B cell (primary cell): ENCODE measurements around the gene MRPL53. TPM values are rescaled to one million over a fixed set of nuclear protein-coding genes. Genes with fewer than 3 reads are reported as not detected.

Experiments
- ATAC-seq: fragments of 200-7000 bp; cut with Tn5 transposase; one replicate; pipeline ENCODE4 v1.10.0; 2021; ENCODE audit warnings: low read depth, mild to moderate bottlenecking, moderate number of reproducible peaks, moderate library complexity
- CTCF ChIA-PET: fragments of 350-600 bp; sonication (Branson Sonifier 250); formaldehyde crosslinking; loops from one replicate; lab custom pipeline; 2021; ENCODE audit warnings: antibody characterized with exemption, inconsistent platforms; lab: Charles Lee
- POLR2A ChIA-PET: fragments of 350-600 bp; sonication (Branson Sonifier 250); formaldehyde crosslinking; loops from one replicate; lab custom pipeline; 2021; ENCODE audit warnings: antibody characterized with exemption; lab: Charles Lee
- DNase-seq: peaks from one replicate; pipeline ENCODE4 v3.0.0; 2013
- H2AFZ ChIP-seq: 2 replicates; pipeline ENCODE4 v1.6.1; 2012; ENCODE audit warnings: mild to moderate bottlenecking, low read depth, low read length; ENCODE audit not compliant: insufficient read depth, poor library complexity, severe bottlenecking
- H3K27ac ChIP-seq, 2 donors: 1 replicate in 1 of 2; 2 replicates in 1 of 2; pipeline ENCODE4 v1.5.1; 2012 to 2013; ENCODE audit warnings: low read length in 2 of 2, mild to moderate bottlenecking in 2 of 2, moderate library complexity in 1 of 2
- H3K27me3 ChIP-seq, 4 experiments: fragments of 200-600 bp in 1 of 4; sonication (generic) in 1 of 4; replicated peaks in 1 of 4; 1 replicate in 2 of 4; 2 replicates in 2 of 4; pipeline versions ENCODE4 v1.6.1 to v1.7.0; 2013 to 2016; ENCODE audit warnings: low read length in 3 of 4, mild to moderate bottlenecking in 2 of 4, mixed read lengths in 1 of 4, moderate library complexity in 1 of 4; ENCODE audit not compliant: insufficient read depth in 4 of 4, control insufficient read depth in 3 of 4; ENCODE audit errors: control extremely low read depth in 1 of 4
- H3K36me3 ChIP-seq, 2 experiments: replicated peaks in 1 of 2; 1 replicate in 1 of 2; 2 replicates in 1 of 2; pipeline versions ENCODE4 v1.6.1 to v1.7.1; 2013; ENCODE audit warnings: low read length in 1 of 2; ENCODE audit not compliant: insufficient read depth in 2 of 2, control insufficient read depth in 1 of 2; ENCODE audit errors: control extremely low read depth in 1 of 2, extremely low read depth in 1 of 2
- H3K4me1 ChIP-seq, 2 donors: fragments of 200-600 bp in 1 of 2; sonication (generic) in 1 of 2; 1 replicate in 1 of 2; 2 replicates in 1 of 2; pipeline versions ENCODE4 v1.5.1 to v1.6.1; 2013 to 2017; ENCODE audit warnings: low read length in 2 of 2; ENCODE audit not compliant: control insufficient read depth in 2 of 2, insufficient read depth in 2 of 2
- H3K4me2 ChIP-seq: replicated peaks from 2 replicates; pipeline ENCODE3; 2012; ENCODE audit warnings: mild to moderate bottlenecking, low read depth, low read length; ENCODE audit not compliant: poor library complexity, severe bottlenecking
- H3K4me3 ChIP-seq, 5 experiments: fragments of 200-600 bp in 1 of 5; sonication (generic) in 1 of 5; 1 replicate in 3 of 5; 2 replicates in 2 of 5; pipeline versions ENCODE4 v1.5.1 to v1.7.0; 2011 to 2016; ENCODE audit warnings: low read length in 4 of 5, mild to moderate bottlenecking in 4 of 5, low read depth in 2 of 5, control low read depth in 1 of 5, moderate library complexity in 1 of 5; ENCODE audit not compliant: insufficient read depth in 1 of 5; ENCODE audit errors: control extremely low read depth in 1 of 5, extremely low read depth in 1 of 5
- H3K79me2 ChIP-seq: fragments of 200-600 bp; sonication (generic); one replicate; pipeline ENCODE4 v1.6.0; 2016; ENCODE audit warnings: low read length; ENCODE audit not compliant: control insufficient read depth, insufficient read depth
- H3K9ac ChIP-seq: fragments of 200-600 bp; sonication (generic); 2 replicates; pipeline ENCODE4 v1.6.1; 2017; ENCODE audit warnings: mild to moderate bottlenecking, low read length, moderate library complexity
- H3K9me3 ChIP-seq, 3 donors: one replicate each; pipeline versions ENCODE4 v1.6.1 to v1.7.1; 2013; ENCODE audit warnings: low read length in 2 of 3; ENCODE audit not compliant: control insufficient read depth in 2 of 3, insufficient read depth in 1 of 3; ENCODE audit errors: control extremely low read depth in 1 of 3
- H4K20me1 ChIP-seq: 2 replicates; pipeline ENCODE4 v1.6.0; 2012; ENCODE audit warnings: mild to moderate bottlenecking, low read length; ENCODE audit not compliant: insufficient read depth, control insufficient read depth, poor library complexity, severe bottlenecking
- H3K27ac Mint-ChIP-seq: one replicate; pipeline ENCODE4 v1.8.0; 2021; ENCODE audit warnings: mixed read lengths
- H3K27me3 Mint-ChIP-seq: one replicate; pipeline ENCODE4 v1.8.0; 2021; ENCODE audit warnings: mixed read lengths
- H3K4me1 Mint-ChIP-seq: one replicate; pipeline ENCODE4 v1.8.0; 2021; ENCODE audit warnings: mixed read lengths
- H3K4me3 Mint-ChIP-seq: one replicate; pipeline ENCODE4 v1.8.0; 2021; ENCODE audit warnings: mixed read lengths
- H3K9me3 Mint-ChIP-seq: one replicate; pipeline ENCODE4 v1.8.0; 2022; ENCODE audit warnings: mixed read lengths; ENCODE audit not compliant: insufficient read depth
- EZH2 ChIP-seq: IDR thresholded peaks from 2 replicates; pipeline ENCODE4 v1.6.1; 2012; ENCODE audit warnings: borderline replicate concordance, low read depth, mild to moderate bottlenecking, moderate library complexity, low read length; ENCODE audit not compliant: insufficient read depth, poor library complexity, severe bottlenecking
- WGBS: methylation state at CpG from one replicate; pipeline ENCODE4 v1.1.5; 2013; ENCODE audit warnings: missing lambda C conversion rate; ENCODE audit not compliant: insufficient coverage; 5-methylcytosine and 5-hydroxymethylcytosine counted together
- intact Hi-C: fragments of 100-400 bp; cut with micrococcal nuclease; formaldehyde crosslinking; loops from one replicate; pipeline ENCODE4 v1.10.0; 2022
- polyA plus RNA-seq: library from polyadenylated mRNA; depleted of rRNA; stranded (reverse); fragments of >200 nt; gene quantifications from 2 replicates; pipeline ENCODE4 v1.2.3, GENCODE V29; 2012
- total RNA-seq, 2 donors: library from RNA; stranded (reverse); fragments of 120-200 nt in 1 of 2; gene quantifications; 1 replicate in 1 of 2; 2 replicates in 1 of 2; pipeline versions ENCODE4 v1.2.3 to v1.2.4, GENCODE V29; 2013 to 2022
- TF ChIP-seq, protein P1 (sequence below): fragments of 200-600 bp; IDR thresholded peaks from one replicate; pipeline ENCODE4 v1.8.0; 2022; ENCODE audit warnings: antibody characterized with exemption, mild to moderate bottlenecking

MRPL53 gene
- total and polyA plus RNA-seq, 2 donors (not counting 1 experiment from before 2014, with no cell fraction given): 59.3 to 70.0 TPM

DNA sequence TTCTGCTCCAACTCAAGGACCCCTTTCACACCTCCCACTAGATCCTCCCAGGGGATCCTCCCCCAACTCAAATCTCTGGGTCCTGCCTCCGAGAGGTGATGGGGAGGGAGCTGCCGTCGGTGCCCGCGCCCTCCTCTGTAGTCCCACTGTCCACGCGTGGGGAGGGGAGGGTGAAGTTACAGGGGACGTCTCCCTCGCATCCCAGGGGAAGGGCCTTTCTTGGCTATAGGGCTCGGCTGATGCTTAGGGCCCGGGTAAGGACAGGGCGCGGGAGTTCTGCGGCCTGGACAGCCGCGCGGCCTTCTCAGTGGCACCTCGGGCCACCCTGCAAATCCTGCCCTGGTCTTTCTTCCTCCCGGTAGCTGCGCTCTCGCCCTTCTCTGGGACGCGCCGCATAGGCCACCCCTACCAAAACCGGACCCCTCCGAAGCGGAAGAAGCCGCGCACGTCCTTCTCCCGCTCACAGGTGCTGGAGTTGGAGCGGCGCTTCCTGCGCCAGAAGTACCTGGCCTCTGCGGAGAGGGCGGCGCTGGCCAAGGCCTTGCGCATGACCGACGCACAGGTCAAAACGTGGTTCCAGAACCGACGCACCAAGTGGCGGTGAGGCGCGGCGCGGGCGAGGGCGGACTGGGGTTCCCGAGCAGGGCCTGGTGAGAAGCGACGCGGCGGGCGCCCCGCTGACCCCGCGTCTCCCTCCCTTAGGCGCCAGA, 42.9 kb upstream of the MRPL53 start:
- Histone ChIP-seq H2AFZ (peak overlapping the region; percentile 71), H3K79me2 (no peaks in the 10 kb centered on the region), H3K27me3 (peaks cover 2 to 94% (median 69%) of the 10 kb centered on the region in 4 experiments), H4K20me1 (peaks cover 6% of the 10 kb centered on the region), H3K9me3 (peaks cover 0 to 31% (median 1%) of the 10 kb centered on the region in 3 donors), H3K9ac (peak overlapping the region; percentile 67), H3K4me3 (peak overlapping the region in 4 of 5 experiments; percentile 15 to 68 (median 54)), H3K27ac (no peak overlapping the region), H3K4me2 (peak overlapping the region; percentile 96), H3K4me1 (peaks cover 36 to 50% of the 10 kb centered on the region in 2 donors), H3K36me3 (no peaks in the 10 kb centered on the region)
- intact Hi-C loops: no loop called here
- ChIA-PET POLR2A (interaction anchor here (0.9 to 1.7 kb wide), 4 partner anchors 11 to 53 kb away, joined by 3 to 7 read pairs (median 4); partner anchors contain the start of genes AUP1, HTRA2 and LBX2), CTCF (interaction anchor here (1.6 kb wide), 1 partner anchor 72 kb away, joined by 4 read pairs; no protein-coding TSS in a partner anchor)
- Mint-ChIP-seq H3K9me3 (no peaks in the 10 kb centered on the region), H3K4me1 (peaks cover 28% of the 10 kb centered on the region), H3K4me3 (peak overlapping the region; percentile 82), H3K27me3 (peaks cover 68% of the 10 kb centered on the region), H3K27ac (peak overlapping the region; percentile 26)
- DNase-seq (peak; percentile 66), ATAC-seq (peak; percentile 22)
- TF ChIP-seq EZH2: peak; percentile 56
- TF ChIP-seq, protein P1, sequence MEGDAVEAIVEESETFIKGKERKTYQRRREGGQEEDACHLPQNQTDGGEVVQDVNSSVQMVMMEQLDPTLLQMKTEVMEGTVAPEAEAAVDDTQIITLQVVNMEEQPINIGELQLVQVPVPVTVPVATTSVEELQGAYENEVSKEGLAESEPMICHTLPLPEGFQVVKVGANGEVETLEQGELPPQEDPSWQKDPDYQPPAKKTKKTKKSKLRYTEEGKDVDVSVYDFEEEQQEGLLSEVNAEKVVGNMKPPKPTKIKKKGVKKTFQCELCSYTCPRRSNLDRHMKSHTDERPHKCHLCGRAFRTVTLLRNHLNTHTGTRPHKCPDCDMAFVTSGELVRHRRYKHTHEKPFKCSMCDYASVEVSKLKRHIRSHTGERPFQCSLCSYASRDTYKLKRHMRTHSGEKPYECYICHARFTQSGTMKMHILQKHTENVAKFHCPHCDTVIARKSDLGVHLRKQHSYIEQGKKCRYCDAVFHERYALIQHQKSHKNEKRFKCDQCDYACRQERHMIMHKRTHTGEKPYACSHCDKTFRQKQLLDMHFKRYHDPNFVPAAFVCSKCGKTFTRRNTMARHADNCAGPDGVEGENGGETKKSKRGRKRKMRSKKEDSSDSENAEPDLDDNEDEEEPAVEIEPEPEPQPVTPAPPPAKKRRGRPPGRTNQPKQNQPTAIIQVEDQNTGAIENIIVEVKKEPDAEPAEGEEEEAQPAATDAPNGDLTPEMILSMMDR: no peak
- 5% methylated on average over 60 of the region's 60 CpGs for WGBS
